ENCODE data around the gene COMT. TPM values are rescaled to one million over a fixed set of nuclear protein-coding genes. Genes with fewer than 3 reads are reported as not detected.

COMT gene
- total RNA-seq, 4 donors from 2014 or later = 88.9 to 175 (median 108) TPM

- DNase-seq = no peak
- TF ChIP-seq POLR2A (IDR thresholded peaks at IDR 0.05) (no peak), CTCF (IDR thresholded peaks at IDR 0.05) (no peak)
Measured at GRCh38 chr22:20002636-20003035, 61.1 kb downstream of the COMT start.

GRCh38 chr22:20003304-20003703 is 61.7 kb downstream of the COMT start:
- H3K4me3 ChIP-seq = no peak overlapping the region
- no peaks in the 10 kb centered on the region for H3K36me3 ChIP-seq
- DNase-seq = no peak
- peaks cover 0 to 12% of the 10 kb centered on the region in 2 donors for H3K9me3 ChIP-seq
- H3K4me1 ChIP-seq = no peaks in the 10 kb centered on the region
- no peak overlapping the region for H3K27ac ChIP-seq
- intact Hi-C loops (cut with DNase I; ENCODE audit: low total_unique reads) = no loop called here
- TF ChIP-seq CTCF (IDR thresholded peaks at IDR 0.05) = no peak
- TF ChIP-seq POLR2A (IDR thresholded peaks at IDR 0.05) = no peak
- H3K27me3 ChIP-seq = no peaks in the 10 kb centered on the region

More at GRCh38 chr22:20002636-20003035, 61.1 kb downstream of the COMT start:
- Histone ChIP-seq H3K4me1 (no peaks in the 10 kb centered on the region), H3K27me3 (no peaks in the 10 kb centered on the region), H3K4me3 (no peak overlapping the region), H3K36me3 (no peaks in the 10 kb centered on the region), H3K9me3 (peaks cover 0 to 12% of the 10 kb centered on the region in 2 donors), H3K27ac (no peak overlapping the region)
- intact Hi-C loops (cut with DNase I; ENCODE audit: low total_unique reads) = no loop called here

DNA sequence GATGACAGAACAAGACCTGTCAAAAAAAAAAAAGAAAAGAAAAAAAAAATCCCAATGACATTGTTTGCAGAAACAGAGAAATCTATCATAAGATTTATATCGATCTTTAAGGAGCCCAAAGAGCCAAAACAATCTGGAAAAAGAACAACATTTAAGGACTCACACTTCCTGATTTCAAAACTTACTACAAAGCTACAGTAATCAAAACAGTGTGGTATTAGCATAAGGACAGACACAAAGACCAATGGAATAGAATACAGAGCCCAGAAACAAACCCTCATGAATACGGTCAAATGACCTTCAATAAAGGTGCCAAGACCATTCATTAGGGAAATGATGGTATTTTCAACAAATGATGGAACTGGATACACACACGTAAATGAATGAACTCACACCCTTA is 62.9 kb downstream of the COMT start:
- Histone ChIP-seq H3K9me3 (peaks cover 0 to 12% of the 10 kb centered on the region in 2 donors), H3K4me1 (no peaks in the 10 kb centered on the region), H3K27me3 (no peaks in the 10 kb centered on the region), H3K27ac (no peak overlapping the region), H3K36me3 (no peaks in the 10 kb centered on the region), H3K4me3 (no peak overlapping the region)
- no peak for TF ChIP-seq CTCF (IDR thresholded peaks at IDR 0.05)
- TF ChIP-seq POLR2A (IDR thresholded peaks at IDR 0.05) = no peak
- intact Hi-C loops (cut with DNase I; ENCODE audit: low total_unique reads) = no loop called here
- DNase-seq = no peak

DNA sequence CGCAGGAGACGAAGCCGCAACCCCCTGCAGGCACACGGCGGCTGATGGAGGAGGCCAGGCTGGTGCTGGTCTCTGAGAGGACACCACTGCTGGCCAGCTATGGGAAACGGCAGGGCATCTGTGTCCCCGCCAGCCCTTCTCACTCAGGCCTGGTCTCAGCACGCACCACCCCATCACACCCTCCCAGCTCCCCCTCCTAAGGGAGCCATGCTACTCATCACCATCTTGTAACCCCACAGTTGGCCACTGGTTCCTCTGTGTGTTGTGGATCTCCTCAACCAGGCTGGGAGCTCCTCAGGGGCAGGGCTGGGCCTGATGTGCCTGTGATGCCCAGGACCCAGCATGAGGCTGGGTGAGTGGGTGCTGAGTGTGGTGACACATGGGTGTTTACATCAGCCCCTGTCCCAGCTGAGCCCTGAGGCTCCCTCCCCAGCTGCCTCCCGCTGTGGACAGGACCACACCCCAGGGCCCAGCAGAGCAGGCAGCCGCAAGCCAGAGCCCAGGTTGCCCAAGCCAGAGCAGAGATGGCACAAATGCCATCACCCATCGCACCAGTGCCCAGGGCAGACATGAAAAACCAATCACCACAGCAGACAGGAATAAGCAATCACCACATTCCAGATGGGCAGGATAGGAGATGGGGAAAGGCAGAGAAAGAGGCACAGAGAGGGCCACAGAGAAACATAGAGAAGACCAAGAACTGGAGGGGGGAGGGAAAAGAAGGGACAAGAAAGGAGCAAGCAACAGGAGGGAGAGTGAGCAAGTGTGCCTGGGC is 66.8 kb downstream of the COMT start:
- H3K27me3 ChIP-seq = no peaks in the 10 kb centered on the region
- no peaks in the 10 kb centered on the region for H3K4me1 ChIP-seq
- intact Hi-C loops (cut with DNase I; ENCODE audit: low total_unique reads) = no loop called here
- no peaks in the 10 kb centered on the region for H3K36me3 ChIP-seq
- no peak for TF ChIP-seq CTCF (IDR thresholded peaks at IDR 0.05)
- no peak for TF ChIP-seq POLR2A (IDR thresholded peaks at IDR 0.05)
- H3K9me3 ChIP-seq = peaks cover 0 to 10% of the 10 kb centered on the region in 2 donors
- DNase-seq = no peak
- no peak overlapping the region for H3K27ac ChIP-seq
- no peak overlapping the region for H3K4me3 ChIP-seq

- Histone ChIP-seq H3K27ac (no peak overlapping the region), H3K36me3 (no peaks in the 10 kb centered on the region), H3K4me1 (no peaks in the 10 kb centered on the region), H3K9me3 (peaks cover 0 to 6% of the 10 kb centered on the region in 2 donors), H3K4me3 (no peak overlapping the region), H3K27me3 (no peaks in the 10 kb centered on the region)
- no peak for DNase-seq
- TF ChIP-seq POLR2A (IDR thresholded peaks at IDR 0.05) (no peak), CTCF (IDR thresholded peaks at IDR 0.05) (no peak)
- intact Hi-C loops (cut with DNase I; ENCODE audit: low total_unique reads) = no loop called here
Measured at GRCh38 chr22:20009018-20009491, 67.5 kb downstream of the COMT start.
